Posterior cingulate gyrus (tissue), 11 donors: ENCODE data around the gene RPS18.

ENCODE experiments used
- DNase-seq, 10 donors: peaks; one replicate each; pipeline versions ENCODE4 v3.0.0 to v3.0.0-alpha.2; 2020 to 2021; ENCODE audit warnings: mixed read lengths in 3 of 10
- intact Hi-C: fragments of 100-400 bp; cut with DNase I; formaldehyde crosslinking; loops from one replicate; pipeline ENCODE4 v1.15.1; 2023

Gene RPS18

GRCh38 chr6:33288141-33288920 is 16.5 kb downstream of the RPS18 start:
- no peak for DNase-seq
- intact Hi-C loops = no loop called here

- DNase-seq = peak; percentile 62 to 97 (median 84)
- intact Hi-C loops = loop anchor here (1.0 kb wide), 1 partner anchor 17 kb away; the partner anchor contains the start of gene RPS18
These were observed 17.3 kb downstream of the RPS18 start, which contains the start of the genes PFDN6 and WDR46 for GRCh38 chr6:33288921-33289783. Gene PFDN6 (plus strand): TSS chr6:33289601. CDS start chr6:33289857, 256 bp downstream. Gene WDR46 (minus strand): TSS chr6:33289239. CDS start chr6:33289170, 69 bp downstream.

DNA sequence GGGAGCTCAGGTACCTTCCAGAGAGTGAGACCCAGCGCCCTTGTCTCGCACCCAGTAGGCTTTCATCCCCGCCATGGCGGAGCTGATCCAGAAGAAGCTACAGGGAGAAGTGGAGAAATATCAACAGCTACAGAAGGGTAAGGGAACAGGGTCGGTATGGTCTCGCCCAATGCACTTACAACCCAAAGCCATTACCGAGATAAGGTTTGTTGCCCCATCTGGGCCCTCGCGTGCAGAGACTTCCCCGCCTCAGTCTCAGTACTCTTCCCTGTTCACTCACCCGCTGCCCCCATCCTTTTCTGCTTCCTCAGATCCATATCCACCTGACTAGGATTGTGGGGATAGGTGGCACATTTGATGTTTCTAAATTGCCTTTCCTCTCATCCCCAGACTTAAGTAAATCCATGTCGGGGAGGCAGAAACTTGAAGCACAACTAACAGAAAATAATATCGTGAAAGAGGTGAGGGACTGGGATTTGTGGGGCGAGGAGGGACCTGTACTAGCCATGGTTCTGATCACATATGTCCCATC is 18.0 kb downstream of the RPS18 start:
- intact Hi-C loops = loop anchor here (1.0 kb wide), 1 partner anchor 18 kb away; the partner anchor contains the start of gene RPS18

GRCh38 chr6:33290459-33290858 is 18.6 kb downstream of the RPS18 start:
- DNase-seq = no peak
- intact Hi-C loops = no loop called here

More for the DNA sequence above, 18.0 kb downstream of the RPS18 start:
- DNase-seq = no peak

- intact Hi-C loops = no loop called here
- DNase-seq = peak in 1 of 10 donors; percentile 58
These were observed 21.3 kb downstream of the RPS18 start for GRCh38 chr6:33292996-33293682.

GRCh38 chr6:33294086-33294823 is 22.4 kb downstream of the RPS18 start:
- DNase-seq = no peak
- intact Hi-C loops = no loop called here

GRCh38 chr6:33295621-33296369 is 23.9 kb downstream of the RPS18 start:
- intact Hi-C loops = no loop called here
- DNase-seq = peak in 1 of 10 donors; percentile 72

DNA sequence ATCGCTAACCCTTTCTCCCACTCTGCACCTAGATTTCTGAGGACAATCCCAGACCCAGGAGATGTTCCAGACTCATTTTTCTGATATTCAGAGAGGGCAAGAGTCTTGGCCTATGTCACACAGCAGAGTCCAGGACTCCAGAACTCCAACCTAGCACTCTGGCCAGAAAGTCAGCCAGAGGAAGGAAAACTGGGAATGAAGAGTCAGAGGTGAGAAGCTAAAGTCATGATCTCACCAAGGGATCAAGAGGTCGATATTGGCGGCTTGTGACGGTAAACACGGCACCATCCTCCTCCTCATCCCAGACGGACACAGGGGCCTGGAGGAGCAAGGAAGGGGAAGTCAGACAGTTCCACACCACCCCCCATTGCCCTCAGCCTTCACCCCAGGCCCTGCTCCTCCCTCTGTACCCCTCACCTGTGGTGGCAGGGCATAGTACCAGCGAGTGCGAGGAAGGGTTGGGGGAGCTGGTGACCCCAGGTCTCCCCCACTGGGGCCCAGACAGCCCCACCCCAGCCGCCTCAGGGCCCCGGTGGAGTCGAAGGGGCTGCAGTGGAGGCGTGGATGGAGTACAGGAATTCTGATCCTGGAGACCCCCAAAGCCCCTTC is 25.0 kb downstream of the RPS18 start:
- intact Hi-C loops = no loop called here
- DNase-seq = no peak

GRCh38 chr6:33297406-33297955 is 25.6 kb downstream of the RPS18 start:
- intact Hi-C loops = no loop called here
- peak in 1 of 10 donors; percentile 83 for DNase-seq

DNA sequence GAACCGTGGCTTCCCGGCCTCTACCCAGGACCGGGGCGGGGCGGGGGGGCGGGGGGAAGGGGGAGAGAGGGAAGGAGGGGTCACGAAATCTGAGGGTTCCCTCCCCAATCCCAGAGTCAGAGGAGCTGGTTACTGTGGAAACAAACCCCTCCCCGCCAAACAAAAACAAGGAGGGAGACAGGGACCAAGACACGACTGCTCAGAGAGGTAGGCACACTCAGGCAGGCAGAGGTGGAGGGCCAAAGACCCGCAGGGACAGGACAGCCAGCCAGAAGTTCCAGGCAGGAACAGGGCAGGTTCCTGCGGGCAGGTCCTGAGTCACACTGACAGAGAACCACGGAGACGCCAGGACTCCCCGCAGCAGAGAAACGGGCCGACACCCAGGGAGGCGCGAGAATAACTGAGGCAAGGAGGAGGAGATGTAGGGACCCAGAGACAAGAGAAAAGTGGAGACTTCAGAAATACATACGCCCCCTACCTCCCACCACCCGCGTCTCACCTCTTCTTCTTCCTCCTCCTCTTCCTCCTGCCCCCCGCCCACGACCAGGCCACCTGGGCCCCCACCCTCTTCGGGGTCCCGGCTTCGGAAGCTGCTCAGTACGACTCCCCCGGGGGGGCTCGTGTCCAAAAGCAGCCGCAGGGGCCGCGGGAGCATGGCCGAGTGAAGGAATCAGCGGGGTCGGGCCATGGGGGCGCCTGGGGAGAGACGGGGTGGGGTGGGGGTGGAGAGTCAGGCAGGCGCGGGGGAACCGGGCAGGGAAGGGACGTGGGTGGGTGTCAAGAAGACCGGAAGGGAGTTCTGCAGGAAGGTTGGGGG is 26.3 kb downstream of the RPS18 start:
- intact Hi-C loops = loop anchor here (2.0 kb wide), 1 partner anchor 17 kb away; the partner anchor contains the start of gene TAPBP
- peak in 4 of 10 donors; percentile 37 to 86 (median 64) for DNase-seq

DNA sequence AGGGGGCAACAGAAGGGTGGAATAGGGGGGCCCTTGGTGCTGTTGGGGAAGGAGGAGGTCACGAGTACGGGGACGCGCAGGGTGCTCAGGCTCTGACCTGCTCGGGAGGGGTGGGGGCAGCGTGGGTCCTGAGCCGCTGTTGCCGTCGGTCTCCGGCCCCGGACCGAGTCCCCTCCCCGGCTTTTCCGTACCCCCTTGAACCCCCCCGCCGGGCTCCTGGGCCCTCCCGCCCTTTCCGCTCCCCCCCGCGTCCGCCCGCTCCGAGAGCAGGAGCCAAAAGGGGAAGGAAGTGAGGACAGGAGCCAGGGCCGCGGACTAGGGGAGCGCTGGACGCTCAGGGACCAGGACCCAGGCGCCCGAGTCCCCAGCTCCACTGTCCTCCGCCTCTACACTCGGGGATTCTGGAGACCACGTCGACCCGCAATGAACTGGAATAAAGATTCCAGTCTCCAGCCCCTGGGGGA is 26.9 kb downstream of the RPS18 start, which contains the start of gene RGL2:
TSS of gene RGL2 (minus strand) at position 170 of the 464 bp plus-strand sequence. CDS start 332 bp downstream, outside the sequence.
- intact Hi-C loops = loop anchor here (2.0 kb wide), 1 partner anchor 16 kb away; the partner anchor contains the start of gene TAPBP
- DNase-seq = peak; percentile 63 to 97 (median 76)

DNA sequence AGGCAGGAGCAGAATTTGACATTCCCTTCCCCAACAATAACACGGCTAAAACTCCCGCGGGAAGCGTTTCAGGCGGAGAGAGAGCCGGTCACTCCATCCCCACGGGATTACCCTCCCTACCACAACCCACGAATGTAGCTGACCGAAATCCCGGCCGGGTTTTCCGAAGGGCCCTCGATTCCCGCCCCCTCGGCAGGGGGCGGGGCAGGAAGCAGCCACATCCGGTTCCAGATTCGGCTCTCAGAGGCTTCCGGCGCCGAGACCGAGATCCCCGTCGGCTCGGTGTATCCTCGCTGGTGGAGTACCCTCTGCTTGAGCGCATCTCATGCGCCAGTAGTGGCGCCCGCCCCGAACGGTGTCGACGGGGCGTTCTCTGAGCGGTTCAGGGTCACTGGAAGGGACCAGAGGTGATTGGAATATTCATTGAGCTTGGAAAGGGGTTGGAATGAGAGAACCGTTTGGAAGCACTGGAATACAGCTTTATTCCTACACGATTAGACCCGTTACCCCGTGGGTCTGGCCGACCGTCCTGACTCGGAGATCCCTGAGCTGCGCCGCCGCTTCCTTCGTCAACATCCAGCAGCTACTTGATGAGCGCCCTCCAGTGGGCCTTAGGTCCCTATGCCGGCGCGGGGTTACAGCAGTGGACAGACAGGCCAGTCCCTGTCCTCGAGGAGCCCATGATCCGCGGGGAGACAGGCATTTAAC is 27.5 kb downstream of the RPS18 start:
- DNase-seq = peak; percentile 87 to 98 (median 91)
- intact Hi-C loops = loop anchor here (2.0 kb wide), 1 partner anchor 15 kb away; the partner anchor contains the start of gene TAPBP

GRCh38 chr6:33301877-33302276 is 30.0 kb downstream of the RPS18 start:
- no peak for DNase-seq
- intact Hi-C loops = no loop called here

DNA sequence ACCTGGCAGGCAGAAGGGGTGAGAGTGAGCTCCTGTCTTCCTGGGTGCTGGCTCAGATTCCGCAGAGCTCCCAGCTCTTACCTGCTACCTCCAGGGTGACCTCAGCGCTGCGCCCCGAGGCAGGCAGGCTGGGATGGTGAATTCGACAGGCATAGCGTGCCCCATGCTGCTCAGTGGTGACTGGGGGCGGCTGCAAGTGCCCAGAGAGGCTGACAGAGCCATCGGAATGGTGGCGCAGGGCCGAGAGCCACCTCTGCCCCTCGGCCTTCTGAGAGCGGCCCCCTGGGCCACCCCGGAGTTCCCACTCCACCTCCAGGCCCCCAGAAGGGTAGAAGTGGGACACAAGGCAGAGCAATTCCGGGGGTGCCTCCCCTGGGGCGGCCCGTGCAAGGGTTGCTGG is 32.3 kb downstream of the RPS18 start:
- peak in 1 of 10 donors; percentile 59 for DNase-seq
- intact Hi-C loops = no loop called here

DNA sequence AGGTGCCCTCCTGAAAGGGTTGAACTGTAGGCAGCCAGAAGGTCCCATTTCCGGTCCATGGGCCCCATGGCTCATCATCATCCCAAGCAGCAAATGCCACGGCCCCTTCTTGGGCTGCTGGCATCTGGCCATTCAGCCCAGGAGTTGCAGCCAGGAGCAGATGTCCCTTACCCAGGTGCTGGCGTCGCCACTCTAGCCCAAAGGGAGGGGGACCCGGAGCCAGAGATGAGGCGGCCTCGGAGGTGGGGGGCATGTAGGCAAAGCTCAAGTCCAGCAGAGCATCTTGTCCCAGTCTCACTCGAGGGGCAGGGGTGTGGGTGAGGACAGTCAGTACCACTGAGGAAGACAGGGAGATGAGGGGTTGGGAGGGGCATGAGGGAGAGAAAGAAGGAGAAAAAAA is 33.2 kb downstream of the RPS18 start:
- peak in 1 of 10 donors; percentile 84 for DNase-seq
- intact Hi-C loops = no loop called here

- intact Hi-C loops = no loop called here
- DNase-seq = no peak
These were observed 34.5 kb downstream of the RPS18 start for GRCh38 chr6:33306356-33306755.
